ENCODE data around the gene CSN2.

The CSN2 gene, protein sequence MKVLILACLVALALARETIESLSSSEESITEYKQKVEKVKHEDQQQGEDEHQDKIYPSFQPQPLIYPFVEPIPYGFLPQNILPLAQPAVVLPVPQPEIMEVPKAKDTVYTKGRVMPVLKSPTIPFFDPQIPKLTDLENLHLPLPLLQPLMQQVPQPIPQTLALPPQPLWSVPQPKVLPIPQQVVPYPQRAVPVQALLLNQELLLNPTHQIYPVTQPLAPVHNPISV

DNA sequence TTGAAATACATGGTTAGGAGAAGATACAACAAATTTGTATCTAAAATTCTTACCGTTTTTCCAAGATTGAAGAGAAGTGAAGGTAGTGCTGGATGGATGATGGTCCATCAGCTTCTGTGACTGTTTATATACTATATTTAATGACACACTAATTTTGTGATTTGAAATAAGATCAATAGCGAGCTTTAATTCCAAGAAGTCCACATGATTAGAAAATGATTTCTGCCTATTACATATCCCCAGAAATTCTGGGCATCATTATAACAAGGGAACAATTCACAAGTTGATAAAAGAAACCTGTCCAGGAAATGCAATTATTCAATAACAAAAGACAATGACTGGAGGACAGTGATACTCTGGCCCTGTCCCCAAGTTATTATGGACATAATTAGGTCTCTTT, at the start of gene CSN2:
TSS of gene CSN2 (minus strand) at position 101 of the 400 bp plus-strand sequence. CDS start 4,733 bp downstream, outside the sequence.
- H3K4me3 ChIP-seq (ENCODE audit: low read depth in 1 of 2, low read length in 2 of 2): no peak within 1 kb of the TSS
- no peaks in the 10 kb centered on the region for H3K4me1 ChIP-seq (ENCODE audit: insufficient read depth, low read length)
- no peaks in the 10 kb centered on the region for H3K36me3 ChIP-seq (ENCODE audit: insufficient read depth, low read length)
- H3K27ac ChIP-seq (ENCODE audit: low read depth, low read length): no peak within 1 kb of the TSS
- H3K27me3 ChIP-seq (ENCODE audit: control insufficient read depth in 1 of 2, insufficient read depth in 2 of 2, low read length in 2 of 2): no peaks in the 10 kb centered on the region
- H3K9me3 ChIP-seq (ENCODE audit: low read length): no peaks in the 10 kb centered on the region
- H3K9ac ChIP-seq (ENCODE audit: low read length): no peak within 1 kb of the TSS

DNA sequence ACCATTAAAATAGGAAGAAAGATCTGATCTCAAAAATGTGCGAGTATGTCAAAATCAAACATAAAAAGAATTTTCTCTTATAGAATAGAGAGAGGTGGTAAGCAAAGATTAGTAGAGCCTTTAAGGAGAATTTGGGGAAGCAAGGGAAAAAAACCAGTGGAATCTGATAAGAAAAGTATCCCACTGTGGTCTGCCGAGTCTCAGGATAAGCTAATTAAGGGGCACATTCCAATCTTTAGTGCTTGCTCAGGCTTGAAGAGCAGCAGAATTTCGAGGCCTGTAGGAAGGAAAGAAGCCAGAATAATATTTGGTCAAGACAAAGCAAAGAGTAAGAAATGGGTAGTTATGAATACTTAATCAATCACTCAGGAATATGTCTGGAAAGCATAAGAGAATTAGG, 43.2 kb upstream of the CSN2 start:
- no peak overlapping the region for H3K9ac ChIP-seq (ENCODE audit: low read length)
- H3K4me1 ChIP-seq (ENCODE audit: insufficient read depth, low read length): no peaks in the 10 kb centered on the region
- H3K27ac ChIP-seq (ENCODE audit: low read depth, low read length): no peak overlapping the region
- no peaks in the 10 kb centered on the region for H3K9me3 ChIP-seq (ENCODE audit: low read length)
- no peak overlapping the region for H3K4me3 ChIP-seq (ENCODE audit: low read depth in 1 of 2, low read length in 2 of 2)
- H3K36me3 ChIP-seq (ENCODE audit: insufficient read depth, low read length): no peaks in the 10 kb centered on the region
- no peaks in the 10 kb centered on the region for H3K27me3 ChIP-seq (ENCODE audit: control insufficient read depth in 1 of 2, insufficient read depth in 2 of 2, low read length in 2 of 2)

DNA sequence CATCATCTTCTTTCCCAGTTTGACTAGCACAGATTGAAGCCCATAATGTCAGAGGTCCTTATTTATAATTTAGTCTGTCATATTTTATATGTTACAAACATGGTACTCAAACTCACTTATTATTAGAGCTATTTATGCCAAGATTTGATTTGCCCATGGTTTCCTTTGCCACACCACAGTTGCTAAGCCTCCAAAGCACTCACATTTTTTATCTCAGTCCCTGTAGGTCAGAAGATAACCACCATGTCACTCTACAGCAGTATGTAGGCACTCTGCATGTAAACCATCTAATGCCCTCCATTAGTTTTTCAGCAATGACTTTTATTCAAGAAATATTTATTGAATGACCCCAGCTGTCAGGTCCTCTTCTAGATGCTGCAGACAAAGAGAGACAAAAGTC, 37.0 kb upstream of the CSN2 start:
- no peaks in the 10 kb centered on the region for H3K9me3 ChIP-seq (ENCODE audit: low read length)
- H3K27me3 ChIP-seq (ENCODE audit: control insufficient read depth in 1 of 2, insufficient read depth in 2 of 2, low read length in 2 of 2): no peaks in the 10 kb centered on the region
- H3K4me1 ChIP-seq (ENCODE audit: insufficient read depth, low read length): no peaks in the 10 kb centered on the region
- no peak overlapping the region for H3K9ac ChIP-seq (ENCODE audit: low read length)
- no peak overlapping the region for H3K27ac ChIP-seq (ENCODE audit: low read depth, low read length)
- H3K4me3 ChIP-seq (ENCODE audit: low read depth in 1 of 2, low read length in 2 of 2): no peak overlapping the region
- no peaks in the 10 kb centered on the region for H3K36me3 ChIP-seq (ENCODE audit: insufficient read depth, low read length)

DNA sequence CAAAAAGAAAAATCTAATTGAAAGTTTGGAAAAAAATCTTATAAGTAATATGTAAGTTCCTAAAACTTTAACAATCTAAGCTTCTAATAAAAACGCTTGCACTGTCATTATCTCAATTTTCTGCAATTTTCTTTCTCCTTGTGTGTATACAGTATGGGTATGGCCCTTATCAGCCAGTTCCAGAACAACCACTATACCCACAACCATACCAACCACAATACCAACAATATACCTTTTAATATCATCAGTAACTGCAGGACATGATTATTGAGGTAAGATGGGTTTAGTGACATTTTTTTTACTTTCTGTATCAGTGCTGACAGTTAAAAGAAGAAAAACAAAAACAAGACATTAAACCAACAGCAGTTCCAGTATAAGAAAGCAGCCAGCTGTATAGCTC, 35.2 kb upstream of the CSN2 start:
- no peak overlapping the region for H3K4me3 ChIP-seq (ENCODE audit: low read depth in 1 of 2, low read length in 2 of 2)
- H3K9me3 ChIP-seq (ENCODE audit: low read length): no peaks in the 10 kb centered on the region
- H3K27me3 ChIP-seq (ENCODE audit: control insufficient read depth in 1 of 2, insufficient read depth in 2 of 2, low read length in 2 of 2): no peaks in the 10 kb centered on the region
- H3K4me1 ChIP-seq (ENCODE audit: insufficient read depth, low read length): no peaks in the 10 kb centered on the region
- no peaks in the 10 kb centered on the region for H3K36me3 ChIP-seq (ENCODE audit: insufficient read depth, low read length)
- H3K9ac ChIP-seq (ENCODE audit: low read length): no peak overlapping the region
- no peak overlapping the region for H3K27ac ChIP-seq (ENCODE audit: low read depth, low read length)

DNA sequence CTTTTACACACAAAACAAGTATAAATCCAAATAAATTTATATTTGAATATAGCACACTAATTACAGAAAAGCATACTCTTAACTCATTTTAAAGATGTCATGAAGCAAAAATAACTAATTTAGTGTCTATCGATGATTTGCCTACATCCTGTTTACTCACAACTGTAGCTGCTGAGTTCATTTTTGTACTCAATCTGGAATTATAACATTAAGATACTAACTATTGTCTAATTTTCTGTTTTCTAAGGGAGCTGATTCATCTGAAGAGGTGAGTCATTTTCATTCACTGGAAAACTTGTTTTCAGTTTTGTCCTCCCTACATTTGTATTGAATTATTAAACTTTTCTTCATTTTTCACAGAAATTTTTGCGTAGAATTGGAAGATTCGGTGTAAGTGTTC, 33.9 kb upstream of the CSN2 start:
- no peaks in the 10 kb centered on the region for H3K36me3 ChIP-seq (ENCODE audit: insufficient read depth, low read length)
- no peak overlapping the region for H3K9ac ChIP-seq (ENCODE audit: low read length)
- no peak overlapping the region for H3K4me3 ChIP-seq (ENCODE audit: low read depth in 1 of 2, low read length in 2 of 2)
- no peak overlapping the region for H3K27ac ChIP-seq (ENCODE audit: low read depth, low read length)
- no peaks in the 10 kb centered on the region for H3K9me3 ChIP-seq (ENCODE audit: low read length)
- H3K27me3 ChIP-seq (ENCODE audit: control insufficient read depth in 1 of 2, insufficient read depth in 2 of 2, low read length in 2 of 2): no peaks in the 10 kb centered on the region
- no peaks in the 10 kb centered on the region for H3K4me1 ChIP-seq (ENCODE audit: insufficient read depth, low read length)

DNA sequence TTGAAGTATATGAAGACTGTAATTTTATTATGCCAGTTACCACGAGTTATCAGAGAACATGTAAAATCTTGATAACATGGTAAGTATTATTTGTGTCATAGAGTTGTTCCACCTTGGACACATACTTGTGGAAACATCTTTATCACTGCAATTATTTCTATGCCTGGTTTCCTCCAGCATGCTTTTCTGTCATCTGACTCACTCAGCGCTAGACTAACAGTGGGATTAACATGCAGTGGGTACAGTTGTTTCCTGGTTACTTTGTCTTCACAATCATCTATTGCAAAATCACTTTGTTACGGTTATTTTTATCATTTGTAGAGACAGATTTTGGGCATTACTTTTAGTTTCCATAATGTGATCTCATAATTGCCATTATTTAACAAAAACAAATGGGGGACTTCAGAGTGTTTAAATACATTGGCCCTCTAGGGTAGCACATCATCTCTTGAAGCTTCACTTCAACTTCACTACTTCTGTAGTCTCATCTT, 30.0 kb upstream of the CSN2 start, which contains the start of gene STATH:
TSS of gene STATH (plus strand) at position 441 of the 491 bp plus-strand sequence. CDS start 2,472 bp downstream, outside the sequence.
- Histone ChIP-seq H3K36me3 (ENCODE audit: insufficient read depth, low read length) (no peaks in the 10 kb centered on the region), H3K4me3 (ENCODE audit: low read depth in 1 of 2, low read length in 2 of 2) (no peak within 1 kb of the TSS), H3K9me3 (ENCODE audit: low read length) (no peaks in the 10 kb centered on the region), H3K27me3 (ENCODE audit: control insufficient read depth in 1 of 2, insufficient read depth in 2 of 2, low read length in 2 of 2) (no peaks in the 10 kb centered on the region), H3K9ac (ENCODE audit: low read length) (no peak within 1 kb of the TSS), H3K4me1 (ENCODE audit: insufficient read depth, low read length) (no peaks in the 10 kb centered on the region), H3K27ac (ENCODE audit: low read depth, low read length) (no peak within 1 kb of the TSS)

DNA sequence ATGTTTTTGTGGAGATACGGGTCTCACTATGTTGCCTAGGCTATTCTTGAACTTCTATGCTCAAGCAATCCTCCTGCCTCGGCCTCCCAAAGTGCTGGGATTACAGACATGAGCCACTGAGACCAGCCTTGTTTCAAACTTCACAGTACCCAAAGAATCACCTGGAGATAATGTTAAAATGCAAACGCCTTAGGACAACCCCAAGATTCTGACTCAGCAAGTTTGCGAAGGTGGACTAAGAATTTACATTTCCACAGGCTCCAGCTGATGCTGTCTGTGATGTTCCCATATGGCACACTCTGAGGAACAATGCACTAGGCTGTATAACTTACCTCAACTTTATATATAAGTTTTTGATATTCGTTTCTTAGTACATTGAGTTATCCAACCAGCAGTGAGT, 29.3 kb upstream of the CSN2 start:
- Histone ChIP-seq H3K4me3 (ENCODE audit: low read depth in 1 of 2, low read length in 2 of 2) (no peak overlapping the region), H3K9me3 (ENCODE audit: low read length) (no peaks in the 10 kb centered on the region), H3K4me1 (ENCODE audit: insufficient read depth, low read length) (no peaks in the 10 kb centered on the region), H3K36me3 (ENCODE audit: insufficient read depth, low read length) (no peaks in the 10 kb centered on the region), H3K27ac (ENCODE audit: low read depth, low read length) (no peak overlapping the region), H3K27me3 (ENCODE audit: control insufficient read depth in 1 of 2, insufficient read depth in 2 of 2, low read length in 2 of 2) (no peaks in the 10 kb centered on the region), H3K9ac (ENCODE audit: low read length) (no peak overlapping the region)

DNA sequence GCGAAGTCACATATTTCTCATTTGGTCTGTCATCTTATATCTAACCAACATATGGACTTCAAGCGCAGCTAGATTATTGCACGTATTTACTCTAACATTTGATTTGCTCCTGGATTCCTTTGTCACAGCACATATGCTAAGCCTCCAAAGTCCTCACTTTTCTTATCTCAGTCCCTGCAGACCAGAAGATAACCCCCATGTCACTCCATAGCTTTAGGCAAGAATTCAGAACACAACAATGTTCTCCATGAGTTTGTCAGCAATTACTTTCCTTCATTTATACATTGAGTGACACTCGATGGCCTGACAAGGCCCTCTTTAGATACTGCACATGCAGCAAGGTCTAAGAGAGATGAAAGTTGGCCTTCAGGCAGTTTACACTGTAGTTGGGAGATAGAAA, 25.5 kb upstream of the CSN2 start:
- H3K27ac ChIP-seq (ENCODE audit: low read depth, low read length): no peak overlapping the region
- H3K4me3 ChIP-seq (ENCODE audit: low read depth in 1 of 2, low read length in 2 of 2): no peak overlapping the region
- no peaks in the 10 kb centered on the region for H3K27me3 ChIP-seq (ENCODE audit: control insufficient read depth in 1 of 2, insufficient read depth in 2 of 2, low read length in 2 of 2)
- no peak overlapping the region for H3K9ac ChIP-seq (ENCODE audit: low read length)
- no peaks in the 10 kb centered on the region for H3K36me3 ChIP-seq (ENCODE audit: insufficient read depth, low read length)
- no peaks in the 10 kb centered on the region for H3K9me3 ChIP-seq (ENCODE audit: low read length)
- no peaks in the 10 kb centered on the region for H3K4me1 ChIP-seq (ENCODE audit: insufficient read depth, low read length)

DNA sequence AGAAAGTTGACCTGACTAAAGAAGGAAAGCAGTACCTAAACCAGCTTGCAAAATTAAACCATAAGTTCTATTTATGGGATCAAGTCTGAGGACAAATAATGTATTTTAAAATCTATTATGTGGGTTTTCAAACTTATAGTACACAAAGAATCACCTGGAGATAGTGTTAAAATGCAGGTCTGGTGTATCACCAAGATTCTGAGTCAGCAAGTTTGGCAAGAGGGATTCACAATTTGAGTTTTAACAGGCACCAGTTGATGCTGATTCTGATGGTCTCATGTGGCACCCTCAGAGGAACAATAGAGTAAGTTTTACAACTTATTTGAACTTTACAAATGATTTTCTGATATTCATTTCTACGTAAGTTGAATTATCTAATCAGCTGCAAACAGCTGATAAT, 21.1 kb upstream of the CSN2 start:
- H3K27me3 ChIP-seq (ENCODE audit: control insufficient read depth in 1 of 2, insufficient read depth in 2 of 2, low read length in 2 of 2): no peaks in the 10 kb centered on the region
- no peaks in the 10 kb centered on the region for H3K9me3 ChIP-seq (ENCODE audit: low read length)
- H3K4me3 ChIP-seq (ENCODE audit: low read depth in 1 of 2, low read length in 2 of 2): no peak overlapping the region
- no peaks in the 10 kb centered on the region for H3K36me3 ChIP-seq (ENCODE audit: insufficient read depth, low read length)
- H3K4me1 ChIP-seq (ENCODE audit: insufficient read depth, low read length): peaks cover 8% of the 10 kb centered on the region
- H3K27ac ChIP-seq (ENCODE audit: low read depth, low read length): no peak overlapping the region
- no peak overlapping the region for H3K9ac ChIP-seq (ENCODE audit: low read length)

DNA sequence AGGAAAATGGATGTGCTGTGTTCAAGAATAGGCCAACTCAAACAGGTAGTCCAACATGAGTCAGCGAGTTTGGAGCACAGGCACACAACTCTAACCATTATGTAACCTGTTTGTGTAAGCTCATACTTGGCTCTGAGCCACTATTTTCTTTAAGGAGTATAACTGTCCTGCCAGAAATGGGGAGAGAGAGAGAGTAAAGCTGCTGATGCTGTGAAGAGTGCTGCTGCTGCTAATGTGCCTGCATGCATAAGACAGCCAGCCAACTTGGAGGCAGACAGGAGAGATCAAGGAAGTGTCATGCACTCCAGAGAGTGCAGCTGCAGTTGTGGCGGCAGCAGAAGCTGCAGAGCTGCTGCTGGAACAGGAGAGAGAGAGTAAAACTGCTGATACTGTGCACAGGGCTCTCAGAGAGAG, 18.5 kb upstream of the CSN2 start:
- H3K9ac ChIP-seq (ENCODE audit: low read length): no peak overlapping the region
- H3K36me3 ChIP-seq (ENCODE audit: insufficient read depth, low read length): no peaks in the 10 kb centered on the region
- no peaks in the 10 kb centered on the region for H3K9me3 ChIP-seq (ENCODE audit: low read length)
- H3K4me3 ChIP-seq (ENCODE audit: low read depth in 1 of 2, low read length in 2 of 2): no peak overlapping the region
- no peak overlapping the region for H3K27ac ChIP-seq (ENCODE audit: low read depth, low read length)
- peaks cover 8% of the 10 kb centered on the region for H3K4me1 ChIP-seq (ENCODE audit: insufficient read depth, low read length)
- H3K27me3 ChIP-seq (ENCODE audit: control insufficient read depth in 1 of 2, insufficient read depth in 2 of 2, low read length in 2 of 2): no peaks in the 10 kb centered on the region

DNA sequence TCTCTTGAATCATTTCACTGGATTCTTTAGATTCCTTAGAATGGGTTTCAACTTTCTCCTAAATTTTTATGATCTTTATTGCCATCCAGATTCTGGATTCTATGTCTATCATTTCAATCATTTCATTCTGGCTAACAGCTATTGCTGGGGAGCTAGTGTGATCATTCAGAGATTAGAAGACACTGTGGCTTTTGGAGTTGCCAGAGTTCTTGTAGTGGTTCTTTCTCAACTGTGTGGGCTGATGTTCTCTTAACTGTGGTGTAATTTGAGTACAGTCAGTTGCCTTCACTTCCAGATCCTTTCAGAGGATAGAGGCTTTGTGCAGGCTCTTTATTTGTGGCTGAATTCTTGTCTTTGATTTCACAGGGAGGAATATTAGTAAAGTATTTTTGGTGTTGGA, 12.1 kb upstream of the CSN2 start:
- Histone ChIP-seq H3K27me3 (ENCODE audit: control insufficient read depth in 1 of 2, insufficient read depth in 2 of 2, low read length in 2 of 2) (no peaks in the 10 kb centered on the region), H3K4me3 (ENCODE audit: low read depth in 1 of 2, low read length in 2 of 2) (no peak overlapping the region), H3K36me3 (ENCODE audit: insufficient read depth, low read length) (no peaks in the 10 kb centered on the region), H3K9me3 (ENCODE audit: low read length) (no peaks in the 10 kb centered on the region), H3K27ac (ENCODE audit: low read depth, low read length) (no peak overlapping the region), H3K9ac (ENCODE audit: low read length) (no peak overlapping the region), H3K4me1 (ENCODE audit: insufficient read depth, low read length) (no peaks in the 10 kb centered on the region)

DNA sequence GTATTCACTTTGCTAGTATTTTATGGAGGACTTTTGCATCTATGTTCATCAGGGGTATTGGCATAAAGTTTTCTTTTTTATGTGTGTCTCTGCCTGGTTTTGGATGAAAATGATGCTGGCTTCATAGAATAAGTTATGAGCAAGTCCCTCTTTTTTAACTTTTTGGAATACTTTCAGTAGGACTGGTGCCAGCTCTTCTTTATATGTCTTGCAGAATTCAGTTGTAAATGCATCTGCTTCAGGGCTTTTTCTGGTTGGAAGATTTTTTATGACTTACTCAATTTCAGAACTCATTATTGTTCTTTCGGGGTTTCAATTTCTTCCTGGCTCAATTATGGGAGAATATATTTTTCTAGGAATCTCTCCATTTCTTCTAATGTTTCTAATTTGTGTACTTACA, 9.1 kb upstream of the CSN2 start:
- Histone ChIP-seq H3K27me3 (ENCODE audit: control insufficient read depth in 1 of 2, insufficient read depth in 2 of 2, low read length in 2 of 2) (no peaks in the 10 kb centered on the region), H3K9me3 (ENCODE audit: low read length) (no peaks in the 10 kb centered on the region), H3K9ac (ENCODE audit: low read length) (no peak overlapping the region), H3K27ac (ENCODE audit: low read depth, low read length) (no peak overlapping the region), H3K4me1 (ENCODE audit: insufficient read depth, low read length) (no peaks in the 10 kb centered on the region), H3K4me3 (ENCODE audit: low read depth in 1 of 2, low read length in 2 of 2) (no peak overlapping the region), H3K36me3 (ENCODE audit: insufficient read depth, low read length) (no peaks in the 10 kb centered on the region)

Data from muscle layer of colon (tissue), 2 donors.